Vagina (tissue), 2 donors: ENCODE data around the gene CTSA.
"Not testable (repeated sequence)": the region's sequence is repeated elsewhere in the genome, so short reads cannot be mapped to it uniquely, and the experiment has no call there.

Experiments
- CTCF ChIP-seq, 3 experiments: fragments of 450-650 bp in 2 of 3; fragments of 200-600 bp in 1 of 3; sonication (generic) in 1 of 3; IDR thresholded peaks; one replicate each; pipeline ENCODE4 v1.5.1; 2017 to 2019; ENCODE audit warnings: antibody characterized with exemption in 3 of 3, mild to moderate bottlenecking in 2 of 3, moderate library complexity in 2 of 3
- POLR2A ChIP-seq, 2 donors: fragments of 450-650 bp; IDR thresholded peaks; one replicate each; pipeline ENCODE4 v1.6.1; 2017; ENCODE audit warnings: antibody characterized with exemption in 2 of 2, mild to moderate bottlenecking in 2 of 2, moderate library complexity in 2 of 2
- POLR2AphosphoS5 ChIP-seq, 2 donors: sonication (generic); formaldehyde crosslinking; IDR thresholded peaks; one replicate each; pipeline ENCODE4 v1.9.0; 2017; ENCODE audit warnings: antibody characterized with exemption in 2 of 2, mild to moderate bottlenecking in 2 of 2, low read depth in 1 of 2; ENCODE audit not compliant: insufficient read depth in 1 of 2

GRCh38 chr20:45931680-45932079 is 40.5 kb downstream of the CTSA start:
- TF ChIP-seq POLR2A (IDR thresholded peaks at IDR 0.05); CTCF (IDR thresholded peaks at IDR 0.05); POLR2AphosphoS5 (IDR thresholded peaks at IDR 0.05; ENCODE audit: insufficient read depth in 1 of 2, low read depth in 1 of 2): not testable (repeated sequence)
